ENCODE measurements around the gene EFEMP1.

DNA sequence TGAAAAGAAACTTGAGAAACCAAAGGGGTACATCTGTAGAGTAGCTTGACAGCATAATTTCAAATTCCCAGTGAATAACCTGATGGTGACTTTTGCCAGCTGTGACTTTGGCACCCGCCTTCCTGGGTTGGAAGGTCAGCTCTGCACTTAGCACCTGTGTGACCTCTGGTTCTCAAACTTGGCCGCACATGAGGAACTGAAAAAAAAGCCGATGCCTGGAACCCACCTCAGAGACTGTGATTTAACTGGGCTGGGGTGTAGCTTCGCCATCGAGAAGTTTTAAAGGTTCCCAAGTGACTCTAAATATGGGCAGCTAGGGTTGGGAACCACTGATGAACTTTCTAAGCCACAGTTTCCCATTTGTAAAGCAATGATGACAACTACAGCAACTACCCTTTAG, 6.5 kb downstream of the EFEMP1 start:
- no peak for TF ChIP-seq POLR2AphosphoS5 (IDR thresholded peaks at IDR 0.05)
- TF ChIP-seq CTCF (IDR thresholded peaks at IDR 0.05) = no peak
